ENCODE results near the gene NDUFC2. TPM values are rescaled to one million over a fixed set of nuclear protein-coding genes. Genes with fewer than 3 reads are reported as not detected.

NDUFC2 gene
- total and polyA plus RNA-seq, 2 of the 13 experiments (the other 11 are each of a cell fraction or from before 2014, with no cell fraction given) = 256 to 363 TPM

GRCh38 chr11:78038697-78039313, 40.9 kb downstream of the NDUFC2 start (continued):
- TF ChIP-seq ZNF235 (CRISPR knock-in tag; IDR thresholded peaks at IDR 0.05; ENCODE audit: borderline replicate concordance) (no peak), ZNF839 (CRISPR knock-in tag; IDR thresholded peaks at IDR 0.05; ENCODE audit: borderline replicate concordance) (no peak), ZBTB1 (CRISPR knock-in tag; IDR thresholded peaks at IDR 0.05; ENCODE audit: borderline replicate concordance) (no peak), HNF4G (IDR thresholded peaks at IDR 0.05; ENCODE audit: borderline replicate concordance, low read depth, low read length) (peak; percentile 67; the same call in 1 of the 2 replicates), HNF4G (CRISPR knock-in tag; IDR thresholded peaks at IDR 0.05; ENCODE audit: borderline replicate concordance, low read depth) (no peak), TBX2 (CRISPR knock-in tag; IDR thresholded peaks at IDR 0.05; ENCODE audit: borderline replicate concordance) (no peak), GABPB1 (CRISPR knock-in tag; IDR thresholded peaks at IDR 0.05) (peak; percentile 10; the same call in 1 of the 2 replicates), ZNF430 (CRISPR knock-in tag; IDR thresholded peaks at IDR 0.05) (no peak), ZNF34 (CRISPR knock-in tag; IDR thresholded peaks at IDR 0.05; ENCODE audit: borderline replicate concordance) (no peak), ZNF543 (CRISPR knock-in tag; IDR thresholded peaks at IDR 0.05) (no peak), PCBP2 (optimal IDR thresholded peaks at IDR 0.05; ENCODE audit: low read depth, low read length, poor library complexity, severe bottlenecking) (no peak), ARID2 (CRISPR knock-in tag; IDR thresholded peaks at IDR 0.05; ENCODE audit: borderline replicate concordance) (no peak), CC2D1A (CRISPR knock-in tag; IDR thresholded peaks at IDR 0.05) (no peak), CEBPG (CRISPR knock-in tag; IDR thresholded peaks at IDR 0.05) (peak; percentile 12; the same call in 1 of the 2 replicates), ZNF576 (CRISPR knock-in tag; IDR thresholded peaks at IDR 0.05) (no peak), MIER2 (CRISPR knock-in tag; IDR thresholded peaks at IDR 0.05) (no peak), REXO4 (CRISPR knock-in tag; IDR thresholded peaks at IDR 0.05; ENCODE audit: borderline replicate concordance) (no peak), HDAC1 (CRISPR knock-in tag; IDR thresholded peaks at IDR 0.05) (peak; percentile 43; the same call in 1 of the 2 replicates), RXRA (CRISPR knock-in tag; IDR thresholded peaks at IDR 0.05) (no peak), HMGA1 (CRISPR knock-in tag; conservative IDR thresholded peaks at IDR 0.05) (no peak), ZFP90 (CRISPR knock-in tag; IDR thresholded peaks at IDR 0.05; ENCODE audit: borderline replicate concordance) (no peak), ARNT (IDR thresholded peaks at IDR 0.05) (no peak), FOXC1 (CRISPR knock-in tag; IDR thresholded peaks at IDR 0.05; ENCODE audit: borderline replicate concordance) (no peak), ZBTB8A (CRISPR knock-in tag; IDR thresholded peaks at IDR 0.05; ENCODE audit: borderline replicate concordance, low read depth) (no peak), ATAD3A (CRISPR knock-in tag; IDR thresholded peaks at IDR 0.05) (no peak), BRD4 (CRISPR knock-in tag; IDR thresholded peaks at IDR 0.05) (no peak), NFKBIZ (CRISPR knock-in tag; IDR thresholded peaks at IDR 0.05) (no peak), ZFP41 (CRISPR knock-in tag; IDR thresholded peaks at IDR 0.05; ENCODE audit: borderline replicate concordance) (no peak), SALL2 (CRISPR knock-in tag; IDR thresholded peaks at IDR 0.05) (0 out of 2 replicates have a peak, but pooled peaks have one; percentile 24), ZNF121 (CRISPR knock-in tag; IDR thresholded peaks at IDR 0.05) (no peak), ATF1 (CRISPR knock-in tag; IDR thresholded peaks at IDR 0.05) (no peak), THRA (CRISPR knock-in tag; IDR thresholded peaks at IDR 0.05; ENCODE audit: borderline replicate concordance) (peak; percentile 7; the same call in 1 of the 2 replicates)
